ENCODE measurements around the gene MAP3K7CL.

The MAP3K7CL gene

GRCh38 chr21:29168891-29169315, 38.5 kb downstream of the MAP3K7CL start:
- no peak for DNase-seq (ENCODE audit: low read depth)

- DNase-seq (ENCODE audit: low read depth) = no peak
These were observed 40.5 kb downstream of the MAP3K7CL start for GRCh38 chr21:29170944-29171343.

GRCh38 chr21:29172282-29172681, 41.8 kb downstream of the MAP3K7CL start:
- no peak for DNase-seq (ENCODE audit: low read depth)

GRCh38 chr21:29174607-29175013, 44.2 kb downstream of the MAP3K7CL start:
- DNase-seq (ENCODE audit: low read depth) = no peak

GRCh38 chr21:29175408-29176134, 45.1 kb downstream of the MAP3K7CL start:
- DNase-seq (ENCODE audit: low read depth) = no peak

- no peak for DNase-seq (ENCODE audit: low read depth)
These were observed 46.2 kb downstream of the MAP3K7CL start for GRCh38 chr21:29176471-29177120.

- no peak for DNase-seq (ENCODE audit: low read depth)
These were observed 47.4 kb downstream of the MAP3K7CL start for GRCh38 chr21:29177800-29178199.

GRCh38 chr21:29178926-29179325, 48.5 kb downstream of the MAP3K7CL start:
- DNase-seq (ENCODE audit: low read depth) = no peak

GRCh38 chr21:29179503-29179902, 49.1 kb downstream of the MAP3K7CL start:
- DNase-seq (ENCODE audit: low read depth) = no peak

- DNase-seq (ENCODE audit: low read depth) = no peak
These were observed 51.5 kb downstream of the MAP3K7CL start for GRCh38 chr21:29181799-29182470.

GRCh38 chr21:29182691-29183092, 52.2 kb downstream of the MAP3K7CL start:
- DNase-seq (ENCODE audit: low read depth) = no peak

GRCh38 chr21:29184037-29184436, 53.6 kb downstream of the MAP3K7CL start:
- DNase-seq (ENCODE audit: low read depth) = no peak

- DNase-seq (ENCODE audit: low read depth) = no peak
These were observed 54.7 kb downstream of the MAP3K7CL start for GRCh38 chr21:29185172-29185571.

- DNase-seq (ENCODE audit: low read depth) = no peak
These were observed 55.2 kb downstream of the MAP3K7CL start for GRCh38 chr21:29185633-29186032.

- DNase-seq (ENCODE audit: low read depth) = no peak
These were observed 55.8 kb downstream of the MAP3K7CL start for GRCh38 chr21:29186246-29186645.

- no peak for DNase-seq (ENCODE audit: low read depth)
These were observed 57.5 kb downstream of the MAP3K7CL start for GRCh38 chr21:29187944-29188343.

GRCh38 chr21:29189353-29189752, 58.9 kb downstream of the MAP3K7CL start:
- DNase-seq (ENCODE audit: low read depth) = no peak

GRCh38 chr21:29190923-29191331, 60.5 kb downstream of the MAP3K7CL start:
- DNase-seq (ENCODE audit: low read depth) = no peak

- DNase-seq (ENCODE audit: low read depth) = no peak
These were observed 62.6 kb downstream of the MAP3K7CL start for GRCh38 chr21:29193072-29193471.

GRCh38 chr21:29193901-29194300, 63.5 kb downstream of the MAP3K7CL start:
- no peak for DNase-seq (ENCODE audit: low read depth)

GRCh38 chr21:29194342-29194741, 63.9 kb downstream of the MAP3K7CL start:
- no peak for DNase-seq (ENCODE audit: low read depth)

- DNase-seq (ENCODE audit: low read depth) = no peak
These were observed 64.4 kb downstream of the MAP3K7CL start for GRCh38 chr21:29194847-29195246.

Measured in stimulated activated CD8-positive, alpha-beta memory T cell treated with anti-CD3 and anti-CD28 coated beads, Interleukin-12 subunit alpha, Interleukin-12 subunit beta, amount 100 ng/mL, for 1 hour (primary cell).